H9 (cell line): ENCODE data around the gene TMEM120B. TPM values are rescaled to one million over a fixed set of nuclear protein-coding genes. Genes with fewer than 3 reads are reported as not detected.

Experiments
- DNase-seq: peaks from one replicate; pipeline ENCODE4 v3.0.0-alpha.2; 2017
- H2AFZ ChIP-seq: one replicate; pipeline ENCODE4 v1.6.1; 2013; ENCODE audit warnings: mild to moderate bottlenecking, low read length, control low read depth, moderate library complexity
- H2AK5ac ChIP-seq: 2 replicates; pipeline ENCODE4 v1.6.1; 2013; ENCODE audit warnings: low read length, control low read depth, mixed read lengths; ENCODE audit not compliant: insufficient read length
- H2BK120ac ChIP-seq: one replicate; pipeline ENCODE4 v1.6.1; 2013; ENCODE audit warnings: low read depth, mild to moderate bottlenecking, low read length, control low read depth, inconsistent platforms; ENCODE audit not compliant: poor library complexity, severe bottlenecking
- H2BK12ac ChIP-seq: 2 replicates; pipeline ENCODE4 v1.6.1; 2013; ENCODE audit warnings: low read length, control low read depth, mixed read lengths, low read depth; ENCODE audit not compliant: insufficient read length
- H2BK15ac ChIP-seq: 2 replicates; pipeline ENCODE4 v1.6.1; 2013; ENCODE audit warnings: low read depth, low read length, control low read depth
- H2BK20ac ChIP-seq: one replicate; pipeline ENCODE4 v1.6.1; 2013; ENCODE audit warnings: low read depth, mild to moderate bottlenecking, low read length, control low read depth, inconsistent platforms; ENCODE audit not compliant: poor library complexity, severe bottlenecking
- H2BK5ac ChIP-seq: 2 replicates; pipeline ENCODE4 v1.6.1; 2013; ENCODE audit warnings: low read length, control low read depth, mixed read lengths; ENCODE audit not compliant: insufficient read length
- H3K14ac ChIP-seq: 2 replicates; pipeline ENCODE4 v1.6.1; 2013; ENCODE audit warnings: low read length, control low read depth; ENCODE audit not compliant: insufficient read depth
- H3K18ac ChIP-seq: 2 replicates; pipeline ENCODE4 v1.6.1; 2013; ENCODE audit warnings: low read depth, mild to moderate bottlenecking, mixed read lengths, low read length, control low read depth; ENCODE audit not compliant: insufficient read length
- H3K23ac ChIP-seq: 2 replicates; pipeline ENCODE4 v1.6.1; 2013; ENCODE audit warnings: low read length, control low read depth, mixed read lengths, low read depth; ENCODE audit not compliant: insufficient read length
- H3K23me2 ChIP-seq: 2 replicates; pipeline ENCODE4 v1.6.1; 2013; ENCODE audit warnings: low read depth, mild to moderate bottlenecking, mixed read lengths, low read length, control low read depth; ENCODE audit not compliant: insufficient read length, poor library complexity, severe bottlenecking
- H3K27ac ChIP-seq: 2 replicates; pipeline ENCODE4 v1.5.1; 2013; ENCODE audit warnings: low read length, control low read depth, mixed read lengths, low read depth; ENCODE audit not compliant: insufficient read length
- H3K27me3 ChIP-seq: 2 replicates; pipeline ENCODE4 v1.6.1; 2013; ENCODE audit warnings: low read length, control low read depth, inconsistent platforms; ENCODE audit not compliant: insufficient read depth
- H3K4ac ChIP-seq: 2 replicates; pipeline ENCODE4 v1.6.1; 2013; ENCODE audit warnings: low read depth, mild to moderate bottlenecking, control low read depth, inconsistent platforms, low read length, moderate library complexity
- H3K4me1 ChIP-seq: 2 replicates; pipeline ENCODE4 v1.6.1; 2013; ENCODE audit warnings: low read length, control low read depth, inconsistent platforms; ENCODE audit not compliant: insufficient read depth
- H3K4me2 ChIP-seq: 2 replicates; pipeline ENCODE4 v1.6.1; 2013; ENCODE audit warnings: low read length, control low read depth, mixed read lengths; ENCODE audit not compliant: insufficient read length, insufficient read depth
- H3K56ac ChIP-seq: 2 replicates; pipeline ENCODE4 v1.6.1; 2013; ENCODE audit warnings: low read depth, mild to moderate bottlenecking, mixed read lengths, low read length, control low read depth; ENCODE audit not compliant: insufficient read length
- H3K79me1 ChIP-seq: 2 replicates; pipeline ENCODE4 v1.6.1; 2013; ENCODE audit warnings: low read depth, mild to moderate bottlenecking, moderate library complexity, low read length, control low read depth, inconsistent platforms; ENCODE audit not compliant: insufficient read depth, poor library complexity, severe bottlenecking
- H3K79me2 ChIP-seq: 2 replicates; pipeline ENCODE4 v1.6.1; 2013; ENCODE audit warnings: low read length, control low read depth, inconsistent platforms; ENCODE audit not compliant: insufficient read depth
- H3K9ac ChIP-seq: 2 replicates; pipeline ENCODE4 v1.6.1; 2013; ENCODE audit warnings: low read length, control low read depth, mixed read lengths; ENCODE audit not compliant: insufficient read length; ENCODE audit errors: extremely low read depth
- H3K9me3 ChIP-seq: one replicate; pipeline ENCODE4 v1.6.1; 2013; ENCODE audit warnings: low read depth, low read length, inconsistent platforms; ENCODE audit not compliant: control insufficient read depth
- H3T11ph ChIP-seq: one replicate; pipeline ENCODE4 v1.6.1; 2013; ENCODE audit warnings: mild to moderate bottlenecking, low read length, control low read depth, inconsistent platforms
- H4K20me1 ChIP-seq: one replicate; pipeline ENCODE4 v1.6.1; 2013; ENCODE audit not compliant: control insufficient read depth, insufficient read length, insufficient read depth
- H4K5ac ChIP-seq: 2 replicates; pipeline ENCODE4 v1.6.1; 2013; ENCODE audit warnings: low read depth, mild to moderate bottlenecking, mixed read lengths, low read length, control low read depth; ENCODE audit not compliant: insufficient read length
- H4K8ac ChIP-seq: replicated peaks from 2 replicates; pipeline ENCODE4 v1.6.1; 2013; ENCODE audit warnings: low read length, control low read depth, mixed read lengths, low read depth; ENCODE audit not compliant: insufficient read length
- H4K91ac ChIP-seq: 2 replicates; pipeline ENCODE4 v1.6.1; 2013; ENCODE audit warnings: low read depth, mild to moderate bottlenecking, moderate library complexity, mixed read lengths, low read length, control low read depth; ENCODE audit not compliant: insufficient read length
- H3K27ac Mint-ChIP-seq, 3 experiments: 2 replicates in 2 of 3; 3 replicates in 1 of 3; pipeline ENCODE4 v1.8.0; 2020 to 2021; ENCODE audit warnings: mixed read lengths in 3 of 3, mild to moderate bottlenecking in 1 of 3, moderate library complexity in 1 of 3
- H3K27me3 Mint-ChIP-seq: 2 replicates; pipeline ENCODE4 v1.8.0; 2021; ENCODE audit warnings: low read depth, mild to moderate bottlenecking, moderate library complexity, mixed read lengths
- H3K36me3 Mint-ChIP-seq, 3 experiments: 2 replicates in 2 of 3; 3 replicates in 1 of 3; pipeline ENCODE4 v1.8.0; 2020 to 2021; ENCODE audit warnings: low read depth in 3 of 3, mixed read lengths in 3 of 3; ENCODE audit not compliant: insufficient read depth in 1 of 3
- H3K4me1 Mint-ChIP-seq, 2 experiments: 2 replicates each; pipeline ENCODE4 v1.8.0; 2020; ENCODE audit warnings: mixed read lengths in 2 of 2
- H3K4me3 Mint-ChIP-seq, 2 experiments: 2 replicates in 1 of 2; 3 replicates in 1 of 2; pipeline ENCODE4 v1.8.0; 2020 to 2021; ENCODE audit warnings: mild to moderate bottlenecking in 2 of 2, mixed read lengths in 2 of 2, moderate library complexity in 1 of 2
- H3K9me3 Mint-ChIP-seq, 2 experiments: 2 replicates in 1 of 2; 3 replicates in 1 of 2; pipeline ENCODE4 v1.8.0; 2020; ENCODE audit warnings: mild to moderate bottlenecking in 2 of 2, mixed read lengths in 2 of 2, moderate library complexity in 1 of 2
- CTCF ChIP-seq: fragments of 200-600 bp; sonication (generic); conservative IDR thresholded peaks from 3 replicates; pipeline ENCODE4 v1.8.0; 2021; ENCODE audit warnings: antibody characterized with exemption, mild to moderate bottlenecking
- WGBS: extraction: QIAGEN DNeasy Blood & Tissue Kit; methylation state at CpG from one replicate; pipeline ENCODE4 v1.1.7; 2013; ENCODE audit warnings: missing lambda C conversion rate, low lambda C conversion rate, mixed read lengths; ENCODE audit not compliant: insufficient read length; ENCODE audit errors: extremely low coverage; 5-methylcytosine and 5-hydroxymethylcytosine counted together
- total RNA-seq: library from RNA; stranded (reverse); gene quantifications from 2 replicates; pipeline ENCODE4 v1.2.1, GENCODE V29; 2021

Gene TMEM120B
- total RNA-seq, 1 experiment from 2014 or later = 25.8 TPM

GRCh38 chr12:121798787-121799155, 86.2 kb downstream of the TMEM120B start:
- peak overlapping the region; percentile 64 to 93 (median 79); a peak in 5 of 7 replicates for H3K27ac Mint-ChIP-seq
- Histone ChIP-seq H2BK5ac (no peak overlapping the region), H2BK120ac (no peak overlapping the region), H3K4ac (no peak overlapping the region), H4K20me1 (no peaks in the 10 kb centered on the region), H3K79me1 (no peaks in the 10 kb centered on the region), H2BK20ac (no peak overlapping the region), H3K18ac (no peak overlapping the region), H3K79me2 (no peaks in the 10 kb centered on the region; the same call in 1 of the 2 replicates), H2BK12ac (no peak overlapping the region), H2AFZ (no peak overlapping the region), H2AK5ac (no peak overlapping the region), H3K4me2 (peak overlapping the region; percentile 54), H3K56ac (no peak overlapping the region), H3K23me2 (peaks cover 24% of the 10 kb centered on the region), H3K4me1 (peaks cover 4% of the 10 kb centered on the region; the same call in 1 of the 2 replicates), H3K23ac (no peak overlapping the region), H4K8ac (no peak overlapping the region), H4K91ac (no peak overlapping the region), H3K14ac (no peak overlapping the region), H3T11ph (no peak overlapping the region), H2BK15ac (no peak overlapping the region), H3K9me3 (no peaks in the 10 kb centered on the region), H3K27me3 (no peaks in the 10 kb centered on the region), H3K9ac (no peak overlapping the region), H3K27ac (no peak overlapping the region), H4K5ac (no peak overlapping the region)
- DNase-seq = no peak
- peaks cover 17 to 38% (median 31%) of the 10 kb centered on the region in 3 experiments for H3K36me3 Mint-ChIP-seq
- no peaks in the 10 kb centered on the region; the same call in 1 of the 2 replicates for H3K27me3 Mint-ChIP-seq
- no CpG with 5 or more reads among the region's 10 CpGs for WGBS
- no peak for TF ChIP-seq CTCF
- H3K4me3 Mint-ChIP-seq = peak overlapping the region; percentile 75 to 77
- H3K4me1 Mint-ChIP-seq = peaks cover 47 to 49% of the 10 kb centered on the region in 2 experiments
- H3K9me3 Mint-ChIP-seq = no peaks in the 10 kb centered on the region; a peak in 1 of 5 replicates
